Activated CD4-positive, alpha-beta T cell treated with anti-CD3 and anti-CD28 coated beads, Interleukin-10, Interleukin-2, amounts not matched to agents 100 ng/mL and 50 ng/mL, durations not matched to agents 16 hours and 8 hours (primary cell): ENCODE measurements around the gene SLC12A9.
A peak's percentile ranks its signal among the peaks of the same experiment; 100 is the strongest.

Experiments used
- DNase-seq: peaks from one replicate; pipeline ENCODE4 v3.0.0-alpha.2; 2020

Gene SLC12A9

GRCh38 chr7:100863406-100863950 lies 11.0 kb downstream of the SLC12A9 start:
- no peak for DNase-seq

GRCh38 chr7:100864263-100864845 lies 11.8 kb downstream of the SLC12A9 start:
- DNase-seq: no peak

- DNase-seq: no peak
Measured at GRCh38 chr7:100865372-100865911, 12.9 kb downstream of the SLC12A9 start.

GRCh38 chr7:100865938-100866728 lies 13.6 kb downstream of the SLC12A9 start:
- peak; percentile 49 for DNase-seq

GRCh38 chr7:100866729-100867039 lies 14.2 kb downstream of the SLC12A9 start:
- no peak for DNase-seq

- DNase-seq: peak; percentile 78
Measured at GRCh38 chr7:100867040-100867775, 14.7 kb downstream of the SLC12A9 start, which contains the start of gene TRIP6. TRIP6 (plus strand) TSS chr7:100867387; CDS start chr7:100867498, 111 bp downstream.

GRCh38 chr7:100867776-100868485 lies 15.4 kb downstream of the SLC12A9 start:
- DNase-seq: no peak

GRCh38 chr7:100873599-100874299 lies 21.2 kb downstream of the SLC12A9 start:
- DNase-seq: no peak

GRCh38 chr7:100874300-100874576 lies 21.7 kb downstream of the SLC12A9 start:
- DNase-seq: no peak

GRCh38 chr7:100874577-100875355 lies 22.3 kb downstream of the SLC12A9 start, which contains the start of gene SRRT:
SRRT (plus strand) TSS chr7:100875103; CDS start chr7:100875591, 488 bp downstream.
- peak; percentile 99 for DNase-seq

GRCh38 chr7:100875356-100875751 lies 22.8 kb downstream of the SLC12A9 start:
- peak; percentile 43 for DNase-seq

- no peak for DNase-seq
Measured at GRCh38 chr7:100878013-100878412, 25.5 kb downstream of the SLC12A9 start.

GRCh38 chr7:100878685-100879084 lies 26.2 kb downstream of the SLC12A9 start:
- DNase-seq: no peak

GRCh38 chr7:100879685-100880261 lies 27.3 kb downstream of the SLC12A9 start:
- no peak for DNase-seq

- DNase-seq: no peak
Measured at GRCh38 chr7:100880645-100881044, 28.1 kb downstream of the SLC12A9 start.

- no peak for DNase-seq
Measured at GRCh38 chr7:100881136-100881535, 28.6 kb downstream of the SLC12A9 start.

GRCh38 chr7:100882201-100882600 lies 29.7 kb downstream of the SLC12A9 start:
- no peak for DNase-seq

GRCh38 chr7:100882785-100883526 lies 30.4 kb downstream of the SLC12A9 start:
- DNase-seq: no peak

- DNase-seq: peak; percentile 49
Measured at GRCh38 chr7:100884736-100885439, 32.4 kb downstream of the SLC12A9 start.
